GM12864 (cell line): ENCODE measurements around the gene MED13.
"Not testable (repeated sequence)": the region's sequence is repeated elsewhere in the genome, so short reads cannot be mapped to it uniquely, and the experiment has no call there.

ENCODE experiments used
- DNase-seq: peaks from one replicate; pipeline ENCODE4 v3.0.0-alpha.2; 2011; ENCODE audit warnings: low read depth
- H3K4me3 ChIP-seq: 2 replicates; pipeline ENCODE4 v1.5.1; 2011; ENCODE audit warnings: mild to moderate bottlenecking, low read depth, low read length, control low read depth
- TF ChIP-seq, protein P1 (sequence below): IDR thresholded peaks from 2 replicates; pipeline ENCODE4 v1.5.1; 2011; ENCODE audit warnings: low read depth, mild to moderate bottlenecking, moderate library complexity, low read length, control low read depth, inconsistent platforms; ENCODE audit errors: missing control alignments

MED13 gene

DNA sequence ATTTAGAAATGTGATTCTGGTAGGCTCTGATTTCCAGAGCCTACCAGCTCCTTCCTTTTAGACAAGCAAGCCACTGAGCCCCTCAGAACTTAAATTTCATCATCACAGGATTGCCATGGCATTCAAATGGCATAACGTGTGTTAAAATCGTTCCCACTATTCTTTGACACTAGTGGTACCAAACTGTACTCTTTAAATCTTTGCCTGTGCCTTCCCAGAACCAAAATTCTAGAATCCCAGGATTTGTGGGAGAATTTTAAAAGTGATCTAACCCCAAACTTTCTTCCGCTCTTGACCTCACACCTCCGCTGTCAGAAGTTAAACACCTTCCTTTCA, 137.0 kb downstream of the MED13 start:
- peak overlapping the region; percentile 76; the same call in 1 of the 2 replicates for H3K4me3 ChIP-seq
- TF ChIP-seq, protein P1, sequence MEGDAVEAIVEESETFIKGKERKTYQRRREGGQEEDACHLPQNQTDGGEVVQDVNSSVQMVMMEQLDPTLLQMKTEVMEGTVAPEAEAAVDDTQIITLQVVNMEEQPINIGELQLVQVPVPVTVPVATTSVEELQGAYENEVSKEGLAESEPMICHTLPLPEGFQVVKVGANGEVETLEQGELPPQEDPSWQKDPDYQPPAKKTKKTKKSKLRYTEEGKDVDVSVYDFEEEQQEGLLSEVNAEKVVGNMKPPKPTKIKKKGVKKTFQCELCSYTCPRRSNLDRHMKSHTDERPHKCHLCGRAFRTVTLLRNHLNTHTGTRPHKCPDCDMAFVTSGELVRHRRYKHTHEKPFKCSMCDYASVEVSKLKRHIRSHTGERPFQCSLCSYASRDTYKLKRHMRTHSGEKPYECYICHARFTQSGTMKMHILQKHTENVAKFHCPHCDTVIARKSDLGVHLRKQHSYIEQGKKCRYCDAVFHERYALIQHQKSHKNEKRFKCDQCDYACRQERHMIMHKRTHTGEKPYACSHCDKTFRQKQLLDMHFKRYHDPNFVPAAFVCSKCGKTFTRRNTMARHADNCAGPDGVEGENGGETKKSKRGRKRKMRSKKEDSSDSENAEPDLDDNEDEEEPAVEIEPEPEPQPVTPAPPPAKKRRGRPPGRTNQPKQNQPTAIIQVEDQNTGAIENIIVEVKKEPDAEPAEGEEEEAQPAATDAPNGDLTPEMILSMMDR: no peak
- DNase-seq: no peak

DNA sequence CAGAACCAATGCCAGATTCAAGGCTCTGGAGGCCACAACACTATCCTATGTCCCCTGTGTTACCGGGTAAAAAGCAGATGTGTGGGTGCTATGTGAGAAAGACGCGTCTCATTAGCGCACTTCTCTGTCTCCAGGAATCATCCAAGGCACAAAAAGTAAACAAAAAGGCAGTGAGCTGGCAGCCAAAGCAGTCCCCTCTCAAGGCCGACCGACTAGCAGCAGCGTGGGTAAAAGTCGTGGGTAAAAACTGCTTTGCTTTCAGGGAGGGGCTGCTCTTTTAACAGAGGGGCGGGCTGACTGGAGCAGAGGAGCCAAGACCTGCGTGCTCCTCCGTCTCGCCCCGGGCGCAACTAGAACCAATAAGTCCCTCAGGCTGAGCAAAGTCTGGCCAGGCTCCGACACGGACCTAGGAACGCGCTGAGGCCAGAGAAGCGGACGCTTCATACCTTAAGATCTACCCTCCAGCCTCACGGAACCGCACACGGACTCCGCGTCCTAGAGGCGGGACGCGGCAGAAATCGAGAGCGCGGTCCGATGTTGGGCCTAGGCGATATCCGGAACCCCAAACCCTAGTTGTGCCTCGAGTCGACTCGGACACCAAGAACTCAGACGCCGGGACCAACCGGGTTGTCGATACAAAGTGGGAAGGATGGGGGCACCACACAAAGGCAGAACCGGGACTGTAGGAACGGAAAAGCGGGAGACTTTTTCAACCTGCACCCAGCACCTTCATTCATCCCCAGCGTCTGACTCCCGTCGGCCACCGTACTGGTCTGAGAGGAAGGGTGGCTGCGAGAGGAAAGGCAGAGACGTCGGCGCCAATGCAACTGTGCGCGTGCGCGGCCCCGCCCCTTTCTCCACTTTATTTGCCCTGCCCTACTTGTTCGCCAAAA, 137.6 kb downstream of the MED13 start, which contains the start of gene INTS2:
Gene INTS2 (minus strand): TSS at position 775 of the 893 bp plus-strand sequence. CDS start 1,338 bp downstream, outside the sequence.
- TF ChIP-seq, protein P1: no peak

DNA sequence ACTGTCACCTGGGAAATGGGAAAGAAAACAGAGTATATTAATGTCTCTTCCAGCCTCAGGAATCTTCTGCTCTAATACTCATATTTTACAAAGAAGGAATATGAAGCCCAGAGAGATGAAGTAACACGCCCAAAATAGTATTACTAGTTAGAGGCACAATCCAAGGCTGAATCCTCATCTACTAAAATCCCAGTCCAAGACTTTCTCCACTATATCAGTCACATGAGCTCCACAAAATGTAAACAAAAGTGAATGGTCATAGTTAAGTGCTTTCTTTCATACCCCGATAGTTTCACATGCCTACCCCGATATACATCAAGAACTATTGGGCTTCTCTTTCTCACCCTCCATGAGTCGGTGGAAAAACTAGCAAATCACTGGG, 138.3 kb downstream of the MED13 start:
- peak overlapping the region; percentile 76 for H3K4me3 ChIP-seq
- TF ChIP-seq, protein P1: no peak
- DNase-seq: no peak

More for the DNA sequence above, 137.6 kb downstream of the MED13 start, which contains the start of gene INTS2:
- peak; percentile 89 for DNase-seq
- peak within 1 kb of the TSS; percentile 76 for H3K4me3 ChIP-seq

DNA sequence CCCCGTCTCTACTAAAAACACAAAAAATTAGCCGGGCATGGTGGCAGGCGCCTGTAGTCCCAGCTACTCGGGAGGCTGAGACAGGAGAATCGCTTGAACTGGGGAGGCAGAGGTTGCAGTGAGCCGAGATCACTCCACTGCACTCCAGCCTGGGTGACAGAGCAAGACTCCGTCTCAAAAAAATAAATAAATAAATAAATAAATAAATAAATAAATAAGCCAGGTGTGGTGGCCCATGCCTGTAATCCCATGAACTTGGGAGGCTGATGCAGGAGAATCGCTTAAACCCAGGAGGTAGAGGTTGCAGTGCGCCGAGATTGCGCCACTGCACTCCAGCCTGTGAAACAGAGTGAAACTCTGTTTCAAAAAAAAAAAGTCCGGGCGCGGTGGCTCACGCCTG, 149.9 kb downstream of the MED13 start:
- H3K4me3 ChIP-seq: not testable (repeated sequence)

DNA sequence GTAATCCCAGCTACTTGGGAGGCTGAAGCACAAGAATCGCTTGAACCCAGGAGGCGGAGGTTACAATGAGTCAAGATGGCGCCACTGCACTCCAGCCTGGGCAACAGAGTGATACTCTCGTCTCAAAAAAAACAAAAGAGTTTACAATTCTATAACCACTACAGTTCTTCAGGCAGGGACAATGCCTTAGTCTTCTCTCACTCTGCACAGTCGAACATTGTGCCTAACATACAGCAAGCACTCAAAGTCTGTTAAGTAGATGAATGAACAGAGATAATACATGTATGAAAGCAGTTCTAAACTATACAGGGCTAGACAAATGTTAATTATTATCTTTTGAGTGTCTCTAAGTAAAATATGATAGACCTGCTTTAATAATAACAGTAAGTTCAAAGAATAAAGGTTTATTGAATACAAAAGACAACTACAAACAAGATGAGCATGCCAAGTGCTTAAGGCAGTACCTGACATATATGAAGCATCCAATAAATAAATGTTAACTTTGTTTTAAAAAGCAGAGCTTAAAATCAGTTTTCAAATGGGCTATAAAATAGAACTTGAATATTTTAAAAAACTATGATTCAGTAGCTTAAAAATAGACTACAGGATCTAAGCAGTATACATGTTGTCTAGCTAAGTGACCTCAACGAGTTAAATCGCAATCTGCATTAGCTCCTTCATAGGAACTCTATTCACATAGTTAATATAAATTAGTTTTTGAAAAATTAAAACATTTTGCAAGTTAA, 156.6 kb downstream of the MED13 start:
- H3K4me3 ChIP-seq: no peak overlapping the region
- no peak for DNase-seq
- TF ChIP-seq, protein P1: no peak

More for the DNA sequence above, 149.9 kb downstream of the MED13 start:
- not testable (repeated sequence) for DNase-seq

DNA sequence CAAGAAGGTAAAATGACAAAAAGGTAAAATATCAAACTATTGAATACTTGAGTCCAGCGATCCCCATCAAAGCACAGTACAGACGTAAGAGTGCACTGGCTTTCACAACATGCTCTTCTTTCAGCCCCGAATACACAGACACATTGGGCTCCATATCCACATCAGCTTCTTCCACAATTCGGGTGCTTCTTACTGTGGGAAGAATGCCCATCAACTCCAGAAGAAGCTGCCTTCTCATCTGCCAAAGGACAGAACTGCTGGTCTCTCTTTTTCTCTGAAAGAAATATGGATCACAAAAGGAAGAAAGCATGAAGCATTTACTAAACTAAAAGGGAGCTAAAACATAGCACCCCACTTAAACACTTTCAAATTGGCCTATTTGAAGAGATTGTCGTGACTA, 157.7 kb downstream of the MED13 start:
- H3K4me3 ChIP-seq: no peak overlapping the region
- TF ChIP-seq, protein P1: no peak
- no peak for DNase-seq

DNA sequence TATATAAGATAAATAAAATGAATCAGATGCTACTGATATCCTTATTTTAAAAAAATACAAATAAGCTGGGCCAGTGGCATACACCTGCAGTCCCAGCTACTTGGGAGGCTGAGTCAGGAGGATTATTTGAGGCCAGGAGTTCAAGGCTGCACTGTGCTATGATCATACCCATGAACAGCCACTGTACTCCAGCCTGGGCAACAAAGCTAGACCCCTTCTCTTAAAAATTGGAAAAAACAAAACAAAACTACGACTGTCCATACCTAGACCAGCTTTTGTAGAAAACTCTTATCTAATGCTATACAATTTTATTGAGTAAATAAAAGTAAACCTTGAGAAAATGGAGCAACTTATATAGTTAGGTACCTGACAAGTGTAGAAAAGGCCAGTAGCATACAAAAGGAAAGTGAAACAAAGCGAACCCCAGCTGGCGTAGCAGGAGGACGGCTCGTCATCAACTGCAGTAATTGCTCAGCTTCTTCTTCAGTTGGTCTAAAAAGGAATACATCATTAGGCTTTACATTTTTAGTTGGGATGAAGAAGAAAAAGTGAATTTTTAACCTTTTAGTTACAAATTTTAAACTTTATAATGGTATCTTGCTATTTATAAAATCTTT, 160.9 kb downstream of the MED13 start:
- no peak overlapping the region; the same call in 1 of the 2 replicates for H3K4me3 ChIP-seq

More for the DNA sequence above, 160.9 kb downstream of the MED13 start:
- DNase-seq: peak; percentile 12
- TF ChIP-seq, protein P1: no peak
